Left cardiac atrium (tissue), 4 donors: ENCODE measurements around the gene ACTR5. TPM values are rescaled to one million over a fixed set of nuclear protein-coding genes. Genes with fewer than 3 reads are reported as not detected.
"Not testable (repeated sequence)": the region's sequence is repeated elsewhere in the genome, so short reads cannot be mapped to it uniquely, and the experiment has no call there.

ENCODE experiments used
- ATAC-seq, 2 donors: fragments of 200-7000 bp; cut with Tn5 transposase; one replicate each; pipeline ENCODE4 v1.9.1; 2020; ENCODE audit warnings: mild to moderate bottlenecking in 2 of 2, moderate library complexity in 2 of 2
- DNase-seq: peaks from one replicate; pipeline ENCODE4 v3.0.0-alpha.2; 2020
- intact Hi-C, 2 donors: fragments of 100-400 bp; cut with DNase I; formaldehyde crosslinking; loops; one replicate each; pipeline versions ENCODE4 v1.14.1 to v1.15.1; 2022 to 2023
- total RNA-seq, 2 donors: library from RNA; stranded (reverse); fragmentation: NEBNext Ultra II Directional; extraction: Animal tissue kit (Norgen Biotek cat#: 25700); gene quantifications; one replicate each; pipeline ENCODE4 v1.2.1, GENCODE V29; 2021
- donor health status: DM: no; HTN: yes; CAD: no.
- donor health status: DM: no; HTN: yes; CAD: no; lungs with severe emphysema.
- donor health status: DM: yes; HTN: yes; CAD: no.
- donor health status: Dilated cardiomyopathy.

ACTR5 gene
- total RNA-seq, 2 donors from 2014 or later = 3.6 to 5.1 TPM

DNA sequence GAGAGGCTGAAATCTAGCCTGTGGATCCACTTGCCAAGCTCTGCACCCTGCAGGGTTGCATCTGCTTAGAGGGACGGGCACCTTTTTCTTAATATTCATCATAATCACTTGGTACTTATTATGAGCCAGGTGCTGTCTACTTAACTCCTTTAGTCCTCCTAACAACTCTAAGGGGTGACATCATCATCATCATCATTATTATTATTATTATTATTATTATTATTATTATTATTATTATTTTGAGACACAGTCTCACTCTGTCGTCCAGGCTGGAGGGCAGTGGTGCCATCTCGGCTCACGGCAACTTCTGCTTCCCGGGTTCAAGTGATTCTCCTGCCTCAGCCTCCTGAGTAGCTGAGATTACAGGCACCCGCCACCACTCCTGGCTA, 65.3 kb downstream of the ACTR5 start:
- intact Hi-C loops, ATAC-seq, DNase-seq: not testable (repeated sequence)

DNA sequence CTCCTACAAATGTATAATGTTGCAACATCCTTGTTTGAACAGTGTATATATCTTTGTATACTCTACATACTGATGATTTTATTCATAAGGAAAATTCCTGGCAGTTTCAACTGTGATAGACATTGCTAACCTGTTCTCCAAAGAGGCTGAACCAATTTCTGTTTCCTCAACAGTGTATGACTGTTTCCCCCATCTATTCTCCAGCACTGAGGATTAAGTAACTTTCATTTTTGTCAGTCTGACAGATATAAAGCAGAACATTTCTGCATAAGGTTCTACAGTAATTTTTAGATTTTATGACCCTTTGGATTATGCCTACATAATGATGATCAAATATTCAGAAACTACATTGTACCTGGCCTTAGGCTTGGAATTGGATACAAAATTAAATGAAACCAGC, 67.2 kb downstream of the ACTR5 start:
- DNase-seq = no peak
- intact Hi-C loops = no loop called here
- ATAC-seq = no peak

- DNase-seq (no peak), ATAC-seq (no peak)
- intact Hi-C loops = no loop called here
Observed at GRCh38 chr20:38818113-38819065, 70.1 kb downstream of the ACTR5 start.

Other genes with a start within 250 kb of the ACTR5 start
- not detected for gene ADIG, start 167.3 kb upstream of the ACTR5 start, total RNA-seq
- not detected for gene ARHGAP40, start 146.7 kb upstream of the ACTR5 start, total RNA-seq
- gene SLC32A1, start 24.0 kb upstream of the ACTR5 start, total RNA-seq = not detected
- gene PPP1R16B, start 57.2 kb downstream of the ACTR5 start, total RNA-seq = 1 to 10 TPM; 5.4 to 7.7 TPM
- under 1 TPM; 0.42 to 0.65 TPM for gene FAM83D, start 178.0 kb downstream of the ACTR5 start, total RNA-seq
- 10 to 100 TPM in 1 of 2 donors, 1 to 10 TPM in 1; 8.8 to 12.4 TPM for gene DHX35, start 213.9 kb downstream of the ACTR5 start, total RNA-seq